KMS-11 (cell line): ENCODE data around the gene MEGF10.

Experiments used
- H2AFZ ChIP-seq: fragments of 200-600 bp; sonication (generic); 2 replicates; pipeline ENCODE4 v1.6.1; 2016; ENCODE audit warnings: antibody characterized with exemption, mixed run types, low read depth
- H3K27ac ChIP-seq: fragments of 200-600 bp; sonication (generic); 2 replicates; pipeline ENCODE4 v1.6.1; 2016; ENCODE audit warnings: mild to moderate bottlenecking, mixed run types
- H3K27me3 ChIP-seq: fragments of 200-600 bp; sonication (generic); 2 replicates; pipeline ENCODE4 v1.6.1; 2017; ENCODE audit warnings: mild to moderate bottlenecking, low read depth, mixed run types, moderate library complexity; ENCODE audit not compliant: insufficient read depth
- H3K36me3 ChIP-seq: fragments of 200-600 bp; sonication (generic); 2 replicates; pipeline ENCODE4 v1.6.1; 2017; ENCODE audit warnings: mild to moderate bottlenecking, mixed run types; ENCODE audit not compliant: insufficient read depth
- H3K4me1 ChIP-seq: fragments of 200-600 bp; sonication (generic); 2 replicates; pipeline ENCODE4 v1.6.1; 2016; ENCODE audit warnings: mild to moderate bottlenecking, low read depth, mixed run types; ENCODE audit not compliant: poor library complexity, severe bottlenecking
- H3K4me2 ChIP-seq: fragments of 200-600 bp; sonication (generic); 2 replicates; pipeline ENCODE4 v1.7.0; 2016; ENCODE audit warnings: mild to moderate bottlenecking, mixed run types
- H3K4me3 ChIP-seq: fragments of 200-600 bp; sonication (generic); IDR thresholded peaks from 2 replicates; pipeline ENCODE4 v1.6.1; 2017; ENCODE audit warnings: low read depth, low read length, mixed read lengths; ENCODE audit not compliant: insufficient read depth
- H3K79me2 ChIP-seq: fragments of 200-600 bp; sonication (generic); 2 replicates; pipeline ENCODE4 v1.6.1; 2016; ENCODE audit warnings: low read depth, mixed run types; ENCODE audit not compliant: insufficient read depth
- H3K9ac ChIP-seq: fragments of 200-600 bp; sonication (generic); 2 replicates; pipeline ENCODE4 v1.6.1; 2016; ENCODE audit warnings: mild to moderate bottlenecking, mixed run types
- H4K20me1 ChIP-seq: fragments of 200-600 bp; sonication (generic); 2 replicates; pipeline ENCODE4 v1.6.1; 2016; ENCODE audit warnings: mild to moderate bottlenecking, mixed run types; ENCODE audit not compliant: insufficient read depth
- TF ChIP-seq, protein P1 (sequence below): fragments of 200-600 bp; sonication (generic); conservative IDR thresholded peaks from 2 replicates; pipeline ENCODE4 v1.6.1; 2017; ENCODE audit warnings: low read depth, mild to moderate bottlenecking, antibody characterized with exemption, low read length, moderate library complexity, mixed read lengths

Gene MEGF10

DNA sequence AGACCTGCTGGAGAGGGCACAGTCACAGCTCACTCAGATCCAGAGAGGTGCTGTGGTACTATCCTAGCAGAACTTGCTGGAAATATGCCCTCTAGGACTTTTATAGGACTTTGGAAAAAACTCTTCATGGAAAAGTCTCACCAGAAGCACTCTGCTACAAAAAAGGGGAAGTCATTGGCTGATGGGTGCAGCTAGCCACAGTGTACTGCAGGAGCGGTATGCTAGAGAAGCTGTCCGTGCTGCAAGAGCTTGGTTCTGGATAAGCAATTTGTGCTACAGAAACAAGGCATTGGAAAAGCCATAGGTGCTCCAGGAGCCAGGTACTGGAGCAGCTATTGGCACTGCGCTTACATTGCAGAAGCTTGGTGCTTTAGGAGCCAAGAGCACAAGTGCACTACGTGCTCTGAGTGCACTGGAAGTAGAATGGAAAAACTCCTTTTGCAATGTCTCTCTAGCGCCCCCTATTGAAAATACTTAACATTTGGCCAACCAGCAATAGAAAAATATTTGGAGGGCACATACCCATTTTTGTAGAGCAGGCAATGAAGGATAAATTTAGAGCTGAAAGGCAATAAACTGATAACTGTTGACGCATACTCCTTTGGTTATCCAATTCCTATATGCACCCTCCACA is 83.4 kb downstream of the MEGF10 start:
- no peak overlapping the region for H3K27ac ChIP-seq
- TF ChIP-seq, protein P1, sequence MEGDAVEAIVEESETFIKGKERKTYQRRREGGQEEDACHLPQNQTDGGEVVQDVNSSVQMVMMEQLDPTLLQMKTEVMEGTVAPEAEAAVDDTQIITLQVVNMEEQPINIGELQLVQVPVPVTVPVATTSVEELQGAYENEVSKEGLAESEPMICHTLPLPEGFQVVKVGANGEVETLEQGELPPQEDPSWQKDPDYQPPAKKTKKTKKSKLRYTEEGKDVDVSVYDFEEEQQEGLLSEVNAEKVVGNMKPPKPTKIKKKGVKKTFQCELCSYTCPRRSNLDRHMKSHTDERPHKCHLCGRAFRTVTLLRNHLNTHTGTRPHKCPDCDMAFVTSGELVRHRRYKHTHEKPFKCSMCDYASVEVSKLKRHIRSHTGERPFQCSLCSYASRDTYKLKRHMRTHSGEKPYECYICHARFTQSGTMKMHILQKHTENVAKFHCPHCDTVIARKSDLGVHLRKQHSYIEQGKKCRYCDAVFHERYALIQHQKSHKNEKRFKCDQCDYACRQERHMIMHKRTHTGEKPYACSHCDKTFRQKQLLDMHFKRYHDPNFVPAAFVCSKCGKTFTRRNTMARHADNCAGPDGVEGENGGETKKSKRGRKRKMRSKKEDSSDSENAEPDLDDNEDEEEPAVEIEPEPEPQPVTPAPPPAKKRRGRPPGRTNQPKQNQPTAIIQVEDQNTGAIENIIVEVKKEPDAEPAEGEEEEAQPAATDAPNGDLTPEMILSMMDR, result peak; percentile 59
- H3K9ac ChIP-seq, result no peak overlapping the region
- no peaks in the 10 kb centered on the region for H3K4me1 ChIP-seq
- H3K79me2 ChIP-seq, result no peaks in the 10 kb centered on the region
- H3K4me2 ChIP-seq, result no peak overlapping the region
- H2AFZ ChIP-seq, result no peak overlapping the region
- no peak overlapping the region for H3K4me3 ChIP-seq
- H3K36me3 ChIP-seq, result no peaks in the 10 kb centered on the region
- no peaks in the 10 kb centered on the region for H3K27me3 ChIP-seq
- H4K20me1 ChIP-seq, result no peaks in the 10 kb centered on the region

DNA sequence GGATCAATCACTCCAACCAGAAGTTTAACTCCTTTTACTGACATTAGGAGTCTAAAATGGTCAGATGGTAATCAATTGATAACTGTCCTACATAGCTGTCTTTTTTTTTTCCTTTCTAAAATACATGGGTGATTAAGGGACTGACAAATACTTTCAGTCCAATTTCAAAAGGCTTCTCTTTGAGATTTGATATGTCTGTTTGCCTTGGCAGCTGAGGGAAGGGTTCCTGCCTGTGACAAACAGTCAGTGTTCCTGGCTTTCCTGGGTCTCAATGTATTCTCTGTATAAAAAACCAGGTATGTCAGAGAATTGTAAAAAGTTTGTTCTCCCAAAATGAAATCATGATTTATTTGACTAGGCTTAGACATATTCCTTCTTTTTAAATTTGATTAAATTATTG is 84.5 kb downstream of the MEGF10 start:
- Histone ChIP-seq H3K79me2 (no peaks in the 10 kb centered on the region), H3K4me1 (no peaks in the 10 kb centered on the region), H3K4me3 (no peak overlapping the region), H4K20me1 (no peaks in the 10 kb centered on the region), H2AFZ (no peak overlapping the region), H3K9ac (no peak overlapping the region), H3K27me3 (no peaks in the 10 kb centered on the region), H3K27ac (no peak overlapping the region), H3K4me2 (no peak overlapping the region), H3K36me3 (no peaks in the 10 kb centered on the region)
- TF ChIP-seq, protein P1, result no peak

DNA sequence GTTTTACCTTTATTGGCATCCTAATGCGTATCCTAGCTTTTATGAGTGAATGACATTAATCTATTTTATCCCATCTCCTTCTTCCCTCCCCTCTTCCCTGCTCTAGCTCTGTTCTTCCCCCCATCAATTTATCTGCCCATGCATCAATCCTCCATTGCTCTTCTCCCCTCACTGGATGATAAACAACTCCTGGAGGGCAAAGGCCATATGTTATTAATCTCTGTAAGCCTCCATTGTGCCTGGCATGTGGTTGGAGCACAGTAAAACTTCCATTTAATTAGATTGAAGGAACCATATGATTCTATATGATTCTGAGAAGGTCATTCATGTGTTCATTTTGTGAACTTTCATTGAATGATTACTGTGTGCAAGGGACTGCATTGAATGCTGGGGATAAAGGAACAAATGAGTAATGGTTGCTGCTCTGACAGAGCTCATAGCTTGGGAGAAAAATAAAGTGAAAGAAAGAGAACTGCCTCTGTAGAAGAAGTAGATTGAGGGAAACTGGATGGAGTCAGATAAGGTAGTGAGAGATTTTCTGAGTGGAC is 85.0 kb downstream of the MEGF10 start:
- H3K79me2 ChIP-seq, result no peaks in the 10 kb centered on the region
- H3K4me1 ChIP-seq, result no peaks in the 10 kb centered on the region
- no peak overlapping the region for H2AFZ ChIP-seq
- no peaks in the 10 kb centered on the region for H3K27me3 ChIP-seq
- no peak overlapping the region for H3K4me3 ChIP-seq
- H3K27ac ChIP-seq, result no peak overlapping the region
- TF ChIP-seq, protein P1, result no peak
- no peak overlapping the region for H3K9ac ChIP-seq
- H4K20me1 ChIP-seq, result no peaks in the 10 kb centered on the region
- H3K4me2 ChIP-seq, result no peak overlapping the region
- no peaks in the 10 kb centered on the region for H3K36me3 ChIP-seq

DNA sequence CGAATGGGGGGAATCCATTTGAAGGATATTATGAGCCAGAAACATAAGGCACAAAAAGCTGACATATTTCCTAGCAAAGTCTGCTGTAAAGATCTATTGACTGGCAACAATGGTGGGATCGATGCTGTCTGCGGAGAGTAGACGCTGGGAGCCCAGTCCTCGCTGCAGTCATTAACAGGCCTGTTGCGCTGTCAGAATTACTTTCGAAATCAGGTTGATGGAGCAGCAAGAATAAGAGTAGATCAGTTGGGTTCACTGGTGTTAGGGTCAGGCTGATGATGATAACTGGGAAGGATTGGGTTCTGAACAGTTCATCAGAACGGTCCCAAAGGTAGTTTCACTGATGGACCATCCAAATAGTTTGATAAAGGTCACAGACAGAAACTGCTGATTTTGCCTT is 87.1 kb downstream of the MEGF10 start:
- no peak overlapping the region for H3K4me3 ChIP-seq
- no peaks in the 10 kb centered on the region for H3K4me1 ChIP-seq
- H2AFZ ChIP-seq, result no peak overlapping the region
- no peaks in the 10 kb centered on the region for H3K36me3 ChIP-seq
- TF ChIP-seq, protein P1, result no peak
- no peak overlapping the region for H3K4me2 ChIP-seq
- H3K27ac ChIP-seq, result no peak overlapping the region
- no peak overlapping the region for H3K9ac ChIP-seq
- no peaks in the 10 kb centered on the region for H3K27me3 ChIP-seq
- no peaks in the 10 kb centered on the region for H4K20me1 ChIP-seq
- no peaks in the 10 kb centered on the region for H3K79me2 ChIP-seq
